GM18517 (cell line): ENCODE results near the gene OR5H14.
"Not testable (repeated sequence)": the region's sequence is repeated elsewhere in the genome, so short reads cannot be mapped to it uniquely, and the experiment has no call there.

Experiments
- ATAC-seq: cut with Tn5 transposase; IDR thresholded peaks from one replicate; pipeline ENCODE4 v1.9.1; 2021; ENCODE audit warnings: mild to moderate bottlenecking, moderate library complexity; ENCODE audit not compliant: unreplicated experiment

Gene OR5H14

DNA sequence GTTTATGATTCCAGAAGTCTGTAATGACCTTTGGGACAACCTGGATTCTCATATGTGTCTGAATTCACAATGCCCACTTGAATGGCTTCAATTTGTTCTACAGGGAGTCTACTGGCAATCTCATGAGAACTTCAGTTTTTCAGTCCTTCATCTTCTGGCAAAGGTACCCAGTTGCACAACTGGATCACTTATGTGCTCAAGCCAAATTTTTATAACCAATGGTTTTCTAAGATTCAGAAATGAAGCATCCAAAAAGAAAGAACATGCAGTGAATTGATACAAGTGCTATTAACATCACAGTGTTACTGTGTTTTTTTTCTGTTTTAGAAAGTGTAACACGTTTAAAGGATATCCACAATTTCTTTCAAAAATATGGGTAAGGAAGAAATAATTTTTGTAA, at the start of gene OR5H14:
OR5H14 (plus strand) TSS at position 301 of the 400 bp plus-strand sequence. CDS start 1,907 bp downstream, outside the sequence.
- no peak for ATAC-seq

GRCh38 chr3:98099848-98100247, 47.4 kb upstream of the OR5H14 start:
- ATAC-seq, result no peak

- ATAC-seq, result no peak
Observed at GRCh38 chr3:98108162-98108561, 39.1 kb upstream of the OR5H14 start.

DNA sequence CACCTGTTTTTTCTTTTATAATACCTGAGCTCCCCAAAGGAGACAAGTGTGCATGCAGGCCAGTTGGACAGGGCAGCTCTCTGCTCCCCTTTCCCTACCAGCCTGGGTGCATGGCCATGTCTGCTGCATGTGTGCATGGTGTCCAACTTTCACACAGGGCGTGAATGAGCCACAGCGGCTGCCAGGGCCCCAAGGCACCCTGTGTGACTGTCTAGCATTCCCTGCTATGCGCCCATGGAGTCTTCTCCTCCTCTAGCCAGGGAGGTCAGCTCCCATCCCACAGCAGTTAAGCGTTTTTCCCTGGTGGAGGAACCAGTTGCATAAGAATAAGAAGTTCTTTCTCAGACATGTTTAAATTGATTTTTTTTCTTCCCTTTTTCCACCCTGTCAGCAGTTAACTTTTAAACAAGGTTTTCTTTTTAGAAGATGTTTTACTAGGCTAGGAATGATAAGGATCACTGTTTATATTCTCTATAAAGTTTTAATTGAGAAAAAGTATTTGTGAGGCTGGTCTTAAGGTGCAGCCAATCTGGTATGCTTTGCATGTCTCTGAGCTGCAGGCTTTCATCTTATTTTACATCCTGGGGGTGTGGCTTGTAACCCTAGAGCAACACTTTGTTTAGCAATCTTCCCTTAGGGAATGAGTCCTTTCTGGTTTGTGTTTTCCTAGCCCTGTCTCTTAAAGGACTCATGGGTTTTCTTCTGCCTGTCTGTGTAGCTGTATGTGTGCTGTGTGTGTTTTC, 37.3 kb upstream of the OR5H14 start:
- no peak for ATAC-seq

DNA sequence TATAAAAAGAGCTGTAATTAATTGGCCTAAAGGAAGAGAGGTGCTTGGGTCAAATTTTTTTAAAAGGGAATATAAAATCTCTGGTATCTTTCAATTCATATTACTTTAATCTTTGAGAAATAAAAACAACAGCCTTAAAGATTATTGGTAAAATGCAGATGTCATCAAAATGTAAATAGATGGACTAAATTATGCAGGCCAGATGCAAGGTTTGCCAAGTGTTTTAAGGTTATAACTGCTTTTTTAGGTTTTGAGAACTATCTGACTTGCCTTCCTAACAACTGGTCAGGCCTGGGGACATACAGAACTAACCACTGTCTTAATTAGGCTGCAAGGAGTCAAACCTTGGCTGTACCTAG, 36.8 kb upstream of the OR5H14 start:
- ATAC-seq, result no peak

GRCh38 chr3:98114264-98114663, 33.0 kb upstream of the OR5H14 start:
- ATAC-seq, result no peak

GRCh38 chr3:98115717-98116116, 31.6 kb upstream of the OR5H14 start:
- ATAC-seq, result no peak

- ATAC-seq, result no peak
Observed at GRCh38 chr3:98130421-98130820, 16.9 kb upstream of the OR5H14 start, which contains the start of gene OR5H1. Gene OR5H1 (plus strand): TSS chr3:98130721. CDS start chr3:98132698, 1,977 bp downstream.

GRCh38 chr3:98136631-98137030, 10.6 kb upstream of the OR5H14 start:
- no peak for ATAC-seq

DNA sequence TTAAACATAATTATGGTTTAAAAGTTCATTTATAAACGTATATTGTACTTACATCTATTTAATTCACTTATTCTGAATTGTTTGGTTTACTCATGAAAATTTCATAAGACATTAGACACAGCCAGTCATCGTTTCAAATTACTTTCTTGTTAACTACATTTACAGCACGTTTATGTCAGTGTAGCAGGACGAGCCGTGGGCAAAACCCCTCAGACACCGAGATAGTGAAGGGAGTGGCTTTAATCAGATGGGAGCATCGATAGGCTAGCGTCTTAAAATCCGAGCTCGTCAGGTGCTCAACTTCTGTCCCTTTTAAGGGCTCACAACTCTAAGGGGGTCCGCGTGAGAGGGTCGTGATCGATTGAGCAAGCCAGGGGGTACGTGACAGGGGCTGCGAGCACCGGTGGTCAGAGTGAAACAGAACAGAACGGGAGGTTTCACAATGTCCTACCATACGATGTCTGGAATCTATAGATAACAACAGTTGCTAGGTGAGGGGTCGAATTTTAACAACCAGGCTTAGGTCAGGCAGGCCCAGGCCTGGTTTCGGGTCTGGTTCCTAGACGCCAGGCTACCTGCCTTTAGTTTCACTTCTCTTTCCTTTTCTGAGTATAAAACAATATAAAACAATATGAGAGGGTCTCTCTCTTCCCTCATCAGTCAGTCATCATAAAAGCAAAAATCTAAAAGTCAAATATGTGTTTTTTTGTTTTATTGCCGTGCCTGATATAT, 9.3 kb upstream of the OR5H14 start:
- not testable (repeated sequence) for ATAC-seq

- ATAC-seq, result no peak
Observed at GRCh38 chr3:98140531-98140930, 6.7 kb upstream of the OR5H14 start.

DNA sequence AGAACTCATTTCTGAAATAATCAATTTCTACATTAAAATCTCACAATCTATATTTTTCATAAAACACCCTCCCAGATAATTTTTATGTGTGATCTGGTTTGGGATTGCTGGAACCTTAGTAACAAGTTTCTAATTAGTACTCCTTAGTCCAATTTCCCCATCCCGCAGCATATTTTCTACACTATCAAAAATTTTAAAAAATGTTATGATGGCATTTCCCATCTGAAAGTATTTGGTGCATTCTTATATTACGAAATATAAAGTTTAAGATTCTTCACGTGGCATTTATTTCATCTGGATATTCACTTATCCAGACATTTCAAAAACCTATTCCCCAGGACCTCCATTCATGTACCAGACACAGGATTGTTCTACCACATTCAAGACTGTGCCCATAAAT, 1.5 kb downstream of the OR5H14 start:
- ATAC-seq, result no peak

- not testable (repeated sequence) for ATAC-seq
Observed at GRCh38 chr3:98149456-98149855, 2.2 kb downstream of the OR5H14 start.

DNA sequence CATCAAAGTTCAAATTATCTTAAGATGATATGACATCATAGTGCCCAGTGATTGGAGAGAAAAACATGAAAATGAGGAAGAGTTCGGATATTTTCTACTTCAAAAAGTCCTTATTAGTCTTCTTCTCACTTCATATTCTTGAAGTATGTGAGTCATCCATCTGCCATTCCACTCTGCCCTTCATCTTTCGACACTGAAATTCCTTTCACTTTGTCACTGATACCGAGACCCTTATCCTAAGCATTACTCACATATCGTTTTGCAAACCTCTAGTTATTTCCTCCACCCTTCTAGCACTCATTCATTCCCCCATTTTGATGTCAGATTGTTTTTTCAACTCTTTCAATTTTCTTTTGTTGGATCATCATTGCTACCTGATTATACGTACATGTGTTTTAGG, 4.0 kb downstream of the OR5H14 start:
- no peak for ATAC-seq

DNA sequence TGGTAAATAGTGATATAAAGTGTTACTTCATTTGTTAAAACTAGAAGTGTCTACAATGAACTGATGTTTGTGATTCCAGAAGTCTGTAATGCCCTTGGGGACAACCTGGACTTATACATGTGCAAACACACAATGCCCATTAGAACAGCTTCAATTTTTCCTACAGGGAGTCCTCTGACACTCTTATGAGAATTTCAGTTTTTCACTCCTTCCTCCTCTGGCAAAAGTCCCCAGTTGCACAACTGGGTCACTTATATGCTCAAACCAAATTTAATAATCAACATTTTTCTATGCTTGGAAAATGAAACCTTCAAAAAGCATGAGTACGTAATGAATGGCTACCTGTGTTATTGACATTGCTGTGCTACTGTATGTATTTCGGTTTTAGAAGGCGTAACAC, 19.1 kb downstream of the OR5H14 start, which contains the start of gene OR5H15:
OR5H15 (plus strand) TSS at position 301 of the 400 bp plus-strand sequence. CDS start 2,004 bp downstream, outside the sequence.
- ATAC-seq, result no peak

GRCh38 chr3:98171071-98171470, 23.8 kb downstream of the OR5H14 start:
- ATAC-seq, result no peak

- no peak for ATAC-seq
Observed at GRCh38 chr3:98172621-98173020, 25.3 kb downstream of the OR5H14 start.

DNA sequence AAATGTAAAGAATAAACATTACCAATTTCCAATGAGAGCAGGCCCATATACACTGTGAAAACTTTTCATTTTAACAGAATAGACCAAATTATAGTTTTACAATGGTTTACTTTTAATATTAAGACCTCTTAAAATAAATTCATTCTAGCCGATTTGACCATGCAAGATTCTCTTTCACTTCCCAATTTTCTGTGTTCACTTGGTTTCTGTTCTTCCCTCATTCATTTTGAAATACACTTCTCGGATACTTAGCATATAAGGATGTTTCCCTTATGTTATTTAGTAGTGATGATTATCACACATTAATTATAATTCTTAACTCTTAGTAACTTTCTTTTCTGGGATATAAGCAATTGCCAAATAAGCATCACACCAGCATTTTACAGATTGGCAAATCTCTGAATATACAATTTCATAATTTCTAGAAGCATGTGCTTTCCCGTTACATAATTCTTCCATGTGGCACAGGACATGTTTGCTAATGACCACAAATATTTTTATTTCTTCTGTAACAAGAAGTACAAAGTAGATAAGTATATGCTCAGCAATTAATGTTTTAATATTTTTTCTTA, 33.1 kb downstream of the OR5H14 start:
- ATAC-seq, result no peak

DNA sequence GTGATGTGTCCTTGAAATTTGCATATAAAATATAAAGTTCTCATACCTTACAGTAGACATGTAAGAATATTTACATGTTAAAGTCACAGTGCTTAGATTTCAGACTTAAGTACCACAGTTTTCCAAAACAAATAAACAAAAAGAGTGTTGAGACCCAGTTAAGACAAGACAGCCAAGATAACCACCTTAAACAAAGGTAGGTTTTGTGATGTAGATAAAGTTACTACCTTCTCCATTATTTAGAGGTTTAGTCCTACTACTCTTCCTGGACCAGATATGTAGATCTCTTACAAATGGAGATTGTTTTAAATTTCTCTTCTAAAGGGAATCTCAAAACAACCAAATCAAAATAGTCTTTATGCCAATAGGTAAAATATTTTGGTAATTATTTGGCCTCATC, 34.9 kb downstream of the OR5H14 start:
- ATAC-seq, result no peak

GRCh38 chr3:98185180-98185579, 37.9 kb downstream of the OR5H14 start:
- no peak for ATAC-seq

GRCh38 chr3:98188545-98188944, 41.3 kb downstream of the OR5H14 start:
- ATAC-seq, result peak; percentile 96

DNA sequence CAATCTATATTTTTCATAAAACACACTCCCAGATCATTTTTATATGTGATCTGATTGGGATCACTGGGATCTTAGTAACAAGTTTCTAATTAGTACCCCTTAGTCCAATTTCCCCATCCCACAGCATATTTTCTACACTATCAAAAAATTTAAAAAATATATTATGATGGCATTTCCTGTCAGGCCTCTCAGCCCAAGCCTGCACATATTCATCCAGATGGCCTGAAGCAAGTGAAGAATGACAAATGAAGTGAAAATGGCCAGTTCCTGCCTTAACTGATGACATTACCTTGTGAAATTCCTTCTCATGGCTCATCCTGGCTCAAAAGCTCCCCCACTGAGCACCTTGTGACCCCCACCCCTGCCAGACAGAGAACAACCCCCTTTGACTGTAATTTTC, 43.6 kb downstream of the OR5H14 start:
- not testable (repeated sequence) for ATAC-seq
